ENCODE results near the gene TMPRSS7. TPM values are rescaled to one million over a fixed set of nuclear protein-coding genes. Genes with fewer than 3 reads are reported as not detected.

TMPRSS7 gene
- polyA plus RNA-seq, 3 donors = not detected

- no peaks in the 10 kb centered on the region for H3K9me3 ChIP-seq (replicated peaks in 1 of 2; ENCODE audit: control insufficient read depth in 1 of 2, insufficient read depth in 1 of 2, low read length in 2 of 2)
- intact Hi-C loops (cut with micrococcal nuclease) = no loop called here
- DNase-seq = no peak
- Mint-ChIP-seq H3K9me3 (peaks cover 0 to 4% (median 0%) of the 10 kb centered on the region in 7 donors), H3K36me3 (no peaks in the 10 kb centered on the region), H3K27me3 (ENCODE audit: low read depth in 3 of 3) (peaks cover 0 to 6% (median 3%) of the 10 kb centered on the region in 3 donors), H3K4me3 (no peak overlapping the region), H3K4me1 (peaks cover 10% of the 10 kb centered on the region), H3K27ac (no peak overlapping the region)
- H4K20me1 ChIP-seq (ENCODE audit: insufficient read depth, low read length) = no peaks in the 10 kb centered on the region
- no peaks in the 10 kb centered on the region for H3K36me3 ChIP-seq (replicated peaks in 1 of 2; ENCODE audit: control insufficient read depth in 1 of 2, insufficient read depth in 2 of 2, low read length in 2 of 2)
- H3K4me1 ChIP-seq (ENCODE audit: control insufficient read depth in 1 of 2, insufficient read depth in 2 of 2, low read length in 2 of 2) = peaks cover 8 to 11% of the 10 kb centered on the region in 2 donors
- H3K27ac ChIP-seq (ENCODE audit: low read depth in 1 of 2, low read length in 2 of 2) = no peak overlapping the region
- 100% methylated on average over 2 of the region's 3 CpGs for WGBS (ENCODE audit: insufficient coverage)
- peak overlapping the region; percentile 12 for H2AFZ ChIP-seq (ENCODE audit: insufficient read depth, low read depth, low read length, poor library complexity, severe bottlenecking)
- no peak for TF ChIP-seq CTCF (IDR thresholded peaks at IDR 0.05)
- no peaks in the 10 kb centered on the region for H3K79me2 ChIP-seq (ENCODE audit: insufficient read depth, low read length)
- no peak overlapping the region for H3K4me3 ChIP-seq (replicated peaks in 1 of 3; ENCODE audit: low read depth in 2 of 3, low read length in 3 of 3)
- H3K27me3 ChIP-seq (ENCODE audit: control insufficient read depth in 2 of 2, insufficient read depth in 2 of 2, low read length in 2 of 2) = no peaks in the 10 kb centered on the region
- no peak overlapping the region for H3K4me2 ChIP-seq (replicated peaks; ENCODE audit: extremely low read depth, low read length, poor library complexity, severe bottlenecking)
- H3K9ac ChIP-seq (ENCODE audit: insufficient read depth, low read length, poor library complexity, severe bottlenecking) = no peak overlapping the region
Observed at GRCh38 chr3:112010636-112011035, 23.9 kb upstream of the TMPRSS7 start.

- WGBS (ENCODE audit: insufficient coverage) = 74% methylated on average over 5 of the region's 6 CpGs
- no peaks in the 10 kb centered on the region for H3K79me2 ChIP-seq (ENCODE audit: insufficient read depth, low read length)
- Mint-ChIP-seq H3K36me3 (no peaks in the 10 kb centered on the region), H3K9me3 (peaks cover 0 to 4% (median 0%) of the 10 kb centered on the region in 7 donors), H3K4me1 (peaks cover 10% of the 10 kb centered on the region), H3K27me3 (ENCODE audit: low read depth in 3 of 3) (peaks cover 0 to 6% (median 3%) of the 10 kb centered on the region in 3 donors), H3K4me3 (no peak overlapping the region), H3K27ac (peak overlapping the region in 1 of 7 donors; percentile 1)
- H4K20me1 ChIP-seq (ENCODE audit: insufficient read depth, low read length) = no peaks in the 10 kb centered on the region
- no peak overlapping the region for H3K4me3 ChIP-seq (replicated peaks in 1 of 3; ENCODE audit: low read depth in 2 of 3, low read length in 3 of 3)
- no peak overlapping the region for H3K4me2 ChIP-seq (replicated peaks; ENCODE audit: extremely low read depth, low read length, poor library complexity, severe bottlenecking)
- H3K9me3 ChIP-seq (replicated peaks in 1 of 2; ENCODE audit: control insufficient read depth in 1 of 2, insufficient read depth in 1 of 2, low read length in 2 of 2) = no peaks in the 10 kb centered on the region
- no peaks in the 10 kb centered on the region for H3K27me3 ChIP-seq (ENCODE audit: control insufficient read depth in 2 of 2, insufficient read depth in 2 of 2, low read length in 2 of 2)
- TF ChIP-seq CTCF (IDR thresholded peaks at IDR 0.05) = no peak
- intact Hi-C loops (cut with micrococcal nuclease) = no loop called here
- H3K4me1 ChIP-seq (ENCODE audit: control insufficient read depth in 1 of 2, insufficient read depth in 2 of 2, low read length in 2 of 2) = peaks cover 8 to 11% of the 10 kb centered on the region in 2 donors
- no peak overlapping the region for H3K27ac ChIP-seq (ENCODE audit: low read depth in 1 of 2, low read length in 2 of 2)
- DNase-seq = no peak
- H2AFZ ChIP-seq (ENCODE audit: insufficient read depth, low read depth, low read length, poor library complexity, severe bottlenecking) = peak overlapping the region; percentile 12
- no peaks in the 10 kb centered on the region for H3K36me3 ChIP-seq (replicated peaks in 1 of 2; ENCODE audit: control insufficient read depth in 1 of 2, insufficient read depth in 2 of 2, low read length in 2 of 2)
- H3K9ac ChIP-seq (ENCODE audit: insufficient read depth, low read length, poor library complexity, severe bottlenecking) = no peak overlapping the region
Observed at GRCh38 chr3:112011376-112011940, 23.1 kb upstream of the TMPRSS7 start.

Data from CD14-positive monocyte (primary cell).